HTR-8/SVneo (cell line): ENCODE results near the gene CLNS1A.
A peak's percentile ranks its signal among the peaks of the same experiment; 100 is the strongest.
"Not testable (repeated sequence)": the region's sequence is repeated elsewhere in the genome, so short reads cannot be mapped to it uniquely, and the experiment has no call there.

Experiments used
- DNase-seq: peaks from one replicate; pipeline ENCODE4 v3.0.0; 2011; ENCODE audit warnings: low spot score, mixed read lengths; ENCODE audit not compliant: insufficient read length
- FAIRE-seq: peaks from 2 replicates; lab custom pipeline; 2011; peaks lifted over from hg19 to GRCh38; lab: Jason Lieb, UNC

Gene CLNS1A

GRCh38 chr11:77637345-77638165 lies at the start of gene CLNS1A:
CLNS1A (minus strand) TSS chr11:77637794; CDS start chr11:77637714, 80 bp downstream.
- peak; percentile 88 for FAIRE-seq
- peak; percentile 94 for DNase-seq

- no peak for DNase-seq
- no peak for FAIRE-seq
Observed at GRCh38 chr11:77687088-77687487, 49.5 kb upstream of the CLNS1A start.

GRCh38 chr11:77677138-77677537 lies 39.5 kb upstream of the CLNS1A start:
- FAIRE-seq (no peak), DNase-seq (no peak)

- DNase-seq (peak; percentile 23), FAIRE-seq (no peak)
Observed at GRCh38 chr11:77672264-77672663, 34.7 kb upstream of the CLNS1A start.

GRCh38 chr11:77669848-77670511 lies 32.4 kb upstream of the CLNS1A start:
- DNase-seq: no peak
- no peak for FAIRE-seq

- no peak for FAIRE-seq
Observed at GRCh38 chr11:77668760-77669159, 31.2 kb upstream of the CLNS1A start.

GRCh38 chr11:77665240-77665965 lies 27.8 kb upstream of the CLNS1A start:
- DNase-seq: no peak
- no peak for FAIRE-seq

More at GRCh38 chr11:77668760-77669159, 31.2 kb upstream of the CLNS1A start:
- no peak for DNase-seq

- FAIRE-seq: no peak
- no peak for DNase-seq
Observed at GRCh38 chr11:77661670-77662069, 24.1 kb upstream of the CLNS1A start.

GRCh38 chr11:77660947-77661346 lies 23.4 kb upstream of the CLNS1A start:
- no peak for FAIRE-seq
- no peak for DNase-seq

- DNase-seq (no peak), FAIRE-seq (no peak)
Observed at GRCh38 chr11:77658213-77659013, 20.8 kb upstream of the CLNS1A start.

- FAIRE-seq: no peak
- no peak for DNase-seq
Observed at GRCh38 chr11:77656362-77656761, 18.8 kb upstream of the CLNS1A start.

GRCh38 chr11:77654770-77655434 lies 17.3 kb upstream of the CLNS1A start:
- DNase-seq (no peak), FAIRE-seq (no peak)

- DNase-seq (no peak), FAIRE-seq (peak; percentile 42)
Observed at GRCh38 chr11:77650123-77650522, 12.5 kb upstream of the CLNS1A start.

GRCh38 chr11:77647654-77648305 lies 10.2 kb upstream of the CLNS1A start:
- DNase-seq (no peak), FAIRE-seq (no peak)

- DNase-seq (no peak), FAIRE-seq (no peak)
Observed at GRCh38 chr11:77644887-77645286, 7.3 kb upstream of the CLNS1A start.

GRCh38 chr11:77642228-77642627 lies 4.6 kb upstream of the CLNS1A start:
- FAIRE-seq (no peak), DNase-seq (no peak)

GRCh38 chr11:77636731-77637344 lies 756 bp downstream of the CLNS1A start:
- FAIRE-seq (no peak), DNase-seq (no peak)

- DNase-seq, FAIRE-seq: not testable (repeated sequence)
Observed at GRCh38 chr11:77633926-77634325, 3.7 kb downstream of the CLNS1A start.
